ENCODE measurements around the gene KCNIP3. TPM values are rescaled to one million over a fixed set of nuclear protein-coding genes. Genes with fewer than 3 reads are reported as not detected.

Gene KCNIP3
- total and polyA plus RNA-seq, 2 donors (not counting 1 experiment from before 2014, with no cell fraction given) = not detected

GRCh38 chr2:95299961-95300360 is 2.8 kb downstream of the KCNIP3 start:
- Histone ChIP-seq H3K9ac (ENCODE audit: low read length) (no peak overlapping the region), H3K9me3 (ENCODE audit: control extremely low read depth in 1 of 3, control insufficient read depth in 2 of 3, insufficient read depth in 1 of 3, low read length in 2 of 3) (no peaks in the 10 kb centered on the region), H3K27ac (ENCODE audit: low read length in 2 of 2) (no peak overlapping the region), H3K79me2 (ENCODE audit: control insufficient read depth, insufficient read depth, low read length) (no peaks in the 10 kb centered on the region), H3K4me3 (ENCODE audit: control extremely low read depth in 1 of 5, extremely low read depth in 1 of 5, insufficient read depth in 1 of 5, low read depth in 2 of 5, low read length in 4 of 5) (no peak overlapping the region), H2AFZ (ENCODE audit: insufficient read depth, low read depth, low read length, poor library complexity, severe bottlenecking) (no peak overlapping the region), H4K20me1 (ENCODE audit: control insufficient read depth, insufficient read depth, low read length, poor library complexity, severe bottlenecking) (no peaks in the 10 kb centered on the region), H3K27me3 (replicated peaks in 1 of 4; ENCODE audit: control extremely low read depth in 1 of 4, control insufficient read depth in 3 of 4, insufficient read depth in 4 of 4, low read length in 3 of 4) (peaks cover 0 to 2% (median 0%) of the 10 kb centered on the region in 4 experiments), H3K4me1 (ENCODE audit: control insufficient read depth in 2 of 2, insufficient read depth in 2 of 2, low read length in 2 of 2) (no peaks in the 10 kb centered on the region), H3K4me2 (replicated peaks; ENCODE audit: low read depth, low read length, poor library complexity, severe bottlenecking) (no peak overlapping the region), H3K36me3 (replicated peaks in 1 of 2; ENCODE audit: control extremely low read depth in 1 of 2, control insufficient read depth in 1 of 2, extremely low read depth in 1 of 2, insufficient read depth in 2 of 2, low read length in 1 of 2) (no peaks in the 10 kb centered on the region)
- DNase-seq (no peak), ATAC-seq (ENCODE audit: low read depth) (no peak)
- 77% methylated on average over 9 of the region's 9 CpGs for WGBS (ENCODE audit: insufficient coverage)
- H3K4me1 Mint-ChIP-seq = no peaks in the 10 kb centered on the region
- no peak overlapping the region for H3K4me3 Mint-ChIP-seq
- no peaks in the 10 kb centered on the region for H3K9me3 Mint-ChIP-seq (ENCODE audit: insufficient read depth)
- intact Hi-C loops (cut with micrococcal nuclease) = no loop called here
- peaks cover 9% of the 10 kb centered on the region for H3K27me3 Mint-ChIP-seq
- POLR2A ChIA-PET = no interaction called here
- TF ChIP-seq CTCF (IDR thresholded peaks at IDR 0.05) = no peak
- TF ChIP-seq EZH2 (IDR thresholded peaks at IDR 0.05; ENCODE audit: borderline replicate concordance, insufficient read depth, low read depth, low read length, poor library complexity, severe bottlenecking) = no peak
- no peak overlapping the region for H3K27ac Mint-ChIP-seq
- CTCF ChIA-PET = no interaction called here

- DNase-seq (no peak), ATAC-seq (ENCODE audit: low read depth) (no peak)
- 25% methylated on average over 10 of the region's 11 CpGs for WGBS (ENCODE audit: insufficient coverage)
- no peak overlapping the region for H3K9ac ChIP-seq (ENCODE audit: low read length)
- no peaks in the 10 kb centered on the region for H4K20me1 ChIP-seq (ENCODE audit: control insufficient read depth, insufficient read depth, low read length, poor library complexity, severe bottlenecking)
- no peaks in the 10 kb centered on the region for H3K9me3 Mint-ChIP-seq (ENCODE audit: insufficient read depth)
- ChIA-PET POLR2A (no interaction called here), CTCF (no interaction called here)
- H3K4me2 ChIP-seq (replicated peaks; ENCODE audit: low read depth, low read length, poor library complexity, severe bottlenecking) = no peak overlapping the region
- no peaks in the 10 kb centered on the region for H3K36me3 ChIP-seq (replicated peaks in 1 of 2; ENCODE audit: control extremely low read depth in 1 of 2, control insufficient read depth in 1 of 2, extremely low read depth in 1 of 2, insufficient read depth in 2 of 2, low read length in 1 of 2)
- peaks cover 0 to 2% (median 0%) of the 10 kb centered on the region in 4 experiments for H3K27me3 ChIP-seq (replicated peaks in 1 of 4; ENCODE audit: control extremely low read depth in 1 of 4, control insufficient read depth in 3 of 4, insufficient read depth in 4 of 4, low read length in 3 of 4)
- H3K4me3 ChIP-seq (ENCODE audit: control extremely low read depth in 1 of 5, extremely low read depth in 1 of 5, insufficient read depth in 1 of 5, low read depth in 2 of 5, low read length in 4 of 5) = no peak overlapping the region
- no peak overlapping the region for H3K4me3 Mint-ChIP-seq
- no peak overlapping the region for H3K27ac Mint-ChIP-seq
- H3K79me2 ChIP-seq (ENCODE audit: control insufficient read depth, insufficient read depth, low read length) = no peaks in the 10 kb centered on the region
- H3K9me3 ChIP-seq (ENCODE audit: control extremely low read depth in 1 of 3, control insufficient read depth in 2 of 3, insufficient read depth in 1 of 3, low read length in 2 of 3) = no peaks in the 10 kb centered on the region
- H3K4me1 Mint-ChIP-seq = no peaks in the 10 kb centered on the region
- H3K4me1 ChIP-seq (ENCODE audit: control insufficient read depth in 2 of 2, insufficient read depth in 2 of 2, low read length in 2 of 2) = no peaks in the 10 kb centered on the region
- no peak for TF ChIP-seq CTCF (IDR thresholded peaks at IDR 0.05)
- no peak for TF ChIP-seq EZH2 (IDR thresholded peaks at IDR 0.05; ENCODE audit: borderline replicate concordance, insufficient read depth, low read depth, low read length, poor library complexity, severe bottlenecking)
- intact Hi-C loops (cut with micrococcal nuclease) = no loop called here
- no peak overlapping the region for H3K27ac ChIP-seq (ENCODE audit: low read length in 2 of 2)
- H2AFZ ChIP-seq (ENCODE audit: insufficient read depth, low read depth, low read length, poor library complexity, severe bottlenecking) = no peak overlapping the region
- peaks cover 9% of the 10 kb centered on the region for H3K27me3 Mint-ChIP-seq
Observed at GRCh38 chr2:95300450-95300849, 3.3 kb downstream of the KCNIP3 start.

All from B cell (primary cell).